ENCODE data around the gene MEF2C.

DNA sequence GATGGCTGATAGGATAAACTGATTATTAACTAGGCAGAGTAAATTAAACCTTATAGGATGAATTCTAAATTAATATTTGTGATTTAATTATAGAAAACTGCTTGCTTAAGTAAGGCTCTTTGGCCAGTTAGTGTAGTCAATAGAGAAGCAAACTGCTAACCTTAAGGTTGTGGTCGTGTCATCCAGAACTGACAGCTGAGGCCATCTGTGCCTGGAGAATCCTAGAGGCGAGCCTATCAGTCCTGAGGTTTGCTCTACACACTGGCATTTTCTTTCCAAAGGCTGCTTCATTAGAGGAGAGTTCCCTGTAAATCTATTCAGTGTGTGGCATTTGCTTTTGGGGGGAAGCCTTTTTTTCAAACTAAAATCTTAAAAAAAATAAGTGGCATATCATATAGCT lies 169.2 kb downstream of the MEF2C start:
- TF ChIP-seq, protein P1, sequence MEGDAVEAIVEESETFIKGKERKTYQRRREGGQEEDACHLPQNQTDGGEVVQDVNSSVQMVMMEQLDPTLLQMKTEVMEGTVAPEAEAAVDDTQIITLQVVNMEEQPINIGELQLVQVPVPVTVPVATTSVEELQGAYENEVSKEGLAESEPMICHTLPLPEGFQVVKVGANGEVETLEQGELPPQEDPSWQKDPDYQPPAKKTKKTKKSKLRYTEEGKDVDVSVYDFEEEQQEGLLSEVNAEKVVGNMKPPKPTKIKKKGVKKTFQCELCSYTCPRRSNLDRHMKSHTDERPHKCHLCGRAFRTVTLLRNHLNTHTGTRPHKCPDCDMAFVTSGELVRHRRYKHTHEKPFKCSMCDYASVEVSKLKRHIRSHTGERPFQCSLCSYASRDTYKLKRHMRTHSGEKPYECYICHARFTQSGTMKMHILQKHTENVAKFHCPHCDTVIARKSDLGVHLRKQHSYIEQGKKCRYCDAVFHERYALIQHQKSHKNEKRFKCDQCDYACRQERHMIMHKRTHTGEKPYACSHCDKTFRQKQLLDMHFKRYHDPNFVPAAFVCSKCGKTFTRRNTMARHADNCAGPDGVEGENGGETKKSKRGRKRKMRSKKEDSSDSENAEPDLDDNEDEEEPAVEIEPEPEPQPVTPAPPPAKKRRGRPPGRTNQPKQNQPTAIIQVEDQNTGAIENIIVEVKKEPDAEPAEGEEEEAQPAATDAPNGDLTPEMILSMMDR (IDR thresholded peaks at IDR 0.05), result no peak
- no peak for TF ChIP-seq POLR2A (IDR thresholded peaks at IDR 0.05)
